GM21619 (cell line): Measurements from ENCODE around the gene SDR42E2.
A peak's percentile ranks its signal among the peaks of the same experiment; 100 is the strongest.
"Not testable (repeated sequence)": the region's sequence is repeated elsewhere in the genome, so short reads cannot be mapped to it uniquely, and the experiment has no call there.

Experiments used
- ATAC-seq: cut with Tn5 transposase; IDR thresholded peaks from one replicate; pipeline ENCODE4 v1.9.1; 2021; ENCODE audit not compliant: unreplicated experiment

SDR42E2 gene

DNA sequence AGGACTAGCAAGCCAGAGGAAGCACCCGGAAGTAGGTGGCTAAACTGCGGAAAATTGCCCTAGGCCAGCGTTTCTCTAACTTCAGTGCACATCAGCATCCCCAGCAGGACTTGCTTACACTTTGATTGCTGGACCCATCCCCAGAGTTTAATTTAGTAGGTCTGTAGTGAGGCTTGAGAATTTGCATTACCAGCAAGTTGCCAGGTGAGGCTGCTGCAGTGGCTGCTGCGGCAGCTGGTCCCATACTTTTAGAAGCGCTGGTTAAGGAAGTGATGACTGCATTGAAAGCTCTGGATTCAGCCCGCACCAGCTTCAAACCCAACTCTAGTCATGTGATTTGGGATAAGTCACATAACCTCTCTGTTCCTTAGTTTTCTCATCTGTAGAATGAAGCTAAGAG lies 48.0 kb downstream of the SDR42E2 start:
- no peak for ATAC-seq

DNA sequence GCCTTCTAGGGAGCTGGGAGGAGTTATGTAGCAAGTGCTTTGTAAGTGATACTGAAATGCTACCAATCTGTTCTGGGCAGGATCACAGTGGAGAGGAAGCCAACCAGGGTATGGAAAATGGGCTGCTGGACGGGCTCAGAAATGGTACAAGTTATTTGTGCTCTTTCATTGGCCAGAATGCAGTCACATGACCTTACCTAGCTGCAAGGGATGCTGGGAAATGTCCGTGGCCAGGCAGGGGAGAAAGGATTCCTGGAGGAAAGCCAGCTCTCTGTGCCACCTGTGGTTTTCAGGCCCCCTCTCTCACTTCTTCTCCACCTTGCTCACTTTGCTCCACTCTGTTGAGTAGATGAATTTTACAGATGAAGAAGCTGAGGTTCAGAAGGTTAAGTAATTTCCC lies 48.5 kb downstream of the SDR42E2 start:
- no peak for ATAC-seq

DNA sequence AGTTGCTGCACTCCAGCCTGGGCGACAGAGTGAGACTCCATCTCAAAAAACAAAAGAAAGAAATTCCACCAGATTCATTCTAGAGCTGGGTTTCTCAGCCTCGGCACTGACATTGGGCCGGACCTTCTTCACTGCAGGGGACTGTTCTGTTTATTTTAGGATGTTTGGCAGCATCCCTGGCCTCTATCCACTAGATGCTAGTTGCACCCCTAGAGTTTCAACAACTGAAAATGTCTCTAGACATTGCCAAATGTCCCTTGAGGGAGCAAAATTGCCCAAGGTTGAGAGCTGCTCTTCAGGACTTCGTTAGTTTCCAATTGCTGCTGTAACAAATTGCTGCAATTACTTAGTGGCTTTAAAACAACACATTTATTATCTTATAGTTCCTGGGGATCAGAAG lies 50.9 kb downstream of the SDR42E2 start:
- no peak for ATAC-seq

DNA sequence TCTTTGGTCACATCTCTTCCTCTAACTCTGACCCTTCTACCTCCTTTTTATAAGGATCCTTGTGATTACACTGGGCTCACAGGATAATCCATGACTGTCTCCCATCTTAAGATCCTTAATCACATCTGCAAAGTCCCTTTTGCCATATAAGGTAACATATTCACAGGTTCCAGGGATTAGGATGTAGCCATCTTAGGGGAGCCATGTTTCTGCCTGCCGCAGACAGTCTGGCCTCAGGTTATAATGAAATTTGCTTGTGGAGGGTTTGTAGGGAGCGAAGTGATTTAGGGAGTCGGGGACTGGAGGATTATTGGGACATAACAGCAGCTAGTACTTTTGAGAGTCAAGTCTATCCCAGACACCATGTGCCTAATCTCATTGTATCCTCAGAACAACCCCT lies 51.5 kb downstream of the SDR42E2 start:
- no peak for ATAC-seq

DNA sequence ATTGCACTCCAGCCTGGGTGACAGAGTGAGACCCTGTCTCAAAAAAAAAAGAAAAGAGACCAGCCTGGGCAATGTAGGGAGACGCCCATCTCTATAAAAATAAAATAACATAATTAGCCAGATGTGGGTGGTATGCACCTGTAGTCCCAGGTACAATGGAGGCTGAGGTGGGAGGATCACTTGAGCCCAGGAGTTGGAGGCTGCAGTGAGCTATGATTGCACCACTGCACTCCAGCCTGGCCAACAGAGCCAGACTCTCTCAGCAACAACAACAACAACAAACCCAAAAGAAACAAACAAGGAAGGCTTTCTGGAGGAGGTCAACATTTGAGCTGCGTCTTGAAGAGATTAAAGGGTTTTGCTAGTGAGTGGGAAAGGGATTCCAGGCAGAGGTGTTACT lies 52.1 kb downstream of the SDR42E2 start:
- ATAC-seq: no peak

DNA sequence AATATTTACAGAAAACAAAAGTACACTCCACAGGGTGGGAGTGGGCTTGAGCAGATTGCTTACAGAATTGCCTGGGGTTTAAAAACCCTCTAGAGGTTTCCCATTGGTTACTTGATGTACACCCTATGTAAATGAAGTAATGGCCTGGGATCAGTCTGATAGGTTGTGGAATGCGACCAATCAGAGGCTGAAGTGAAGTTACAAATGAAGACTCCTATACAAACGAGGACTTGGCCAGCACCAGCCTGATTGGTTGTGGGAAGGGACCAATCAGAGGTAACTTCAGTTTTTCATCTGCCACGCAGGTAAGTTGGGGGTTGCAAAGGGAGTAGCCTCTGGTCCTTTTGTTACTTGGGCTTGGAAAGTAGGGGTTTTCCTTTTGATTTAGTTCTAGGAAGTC lies 52.6 kb downstream of the SDR42E2 start:
- no peak for ATAC-seq

DNA sequence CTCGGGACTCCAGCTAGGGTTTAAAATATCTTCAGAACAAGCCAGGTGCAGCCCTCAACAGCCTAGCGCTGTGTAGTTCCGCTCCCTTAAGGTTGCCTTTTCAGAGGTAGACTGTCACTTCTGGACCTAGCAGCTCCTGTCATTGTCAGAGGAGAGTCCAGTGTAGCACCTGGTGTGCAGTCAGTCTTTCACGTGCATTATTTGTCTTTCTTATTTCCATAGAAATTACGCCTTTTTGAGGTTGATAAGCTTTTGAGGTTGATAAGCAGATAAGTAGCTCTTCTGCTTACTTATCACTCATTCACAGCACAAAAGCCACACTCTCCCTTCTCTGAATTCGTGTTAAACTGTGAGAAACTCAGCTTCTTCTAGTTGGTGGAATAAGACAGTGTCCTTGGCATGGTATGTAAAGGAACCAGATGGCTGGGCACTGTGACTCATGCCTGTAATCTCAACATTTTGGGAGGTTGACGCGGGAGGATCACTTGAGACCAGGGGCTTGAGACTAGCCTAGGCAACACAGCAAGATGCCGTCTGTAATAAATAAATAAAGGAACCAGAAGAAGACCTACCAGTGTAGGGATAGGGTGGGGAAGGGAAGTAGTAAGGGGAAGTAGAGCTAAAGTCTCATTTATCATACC lies 54.0 kb downstream of the SDR42E2 start:
- ATAC-seq: no peak

DNA sequence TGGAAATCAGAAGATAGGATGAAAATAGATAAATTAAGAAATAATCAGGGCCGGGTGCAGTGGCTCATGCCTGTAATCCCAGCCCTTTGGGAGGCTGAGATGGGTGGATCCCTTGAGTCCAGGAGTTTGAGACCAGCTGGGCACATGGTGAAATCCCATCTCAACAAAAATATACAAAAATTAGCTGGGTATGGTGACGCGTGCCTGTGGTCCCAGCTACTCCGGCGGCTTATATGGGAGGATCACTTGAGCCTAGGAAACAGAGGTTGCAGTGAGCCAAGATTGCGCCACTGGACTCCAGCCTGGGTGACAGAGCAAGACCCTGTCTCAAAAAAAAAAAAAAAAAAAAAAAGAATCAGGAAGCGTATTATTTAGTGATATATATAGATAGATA lies 54.5 kb downstream of the SDR42E2 start:
- not testable (repeated sequence) for ATAC-seq

DNA sequence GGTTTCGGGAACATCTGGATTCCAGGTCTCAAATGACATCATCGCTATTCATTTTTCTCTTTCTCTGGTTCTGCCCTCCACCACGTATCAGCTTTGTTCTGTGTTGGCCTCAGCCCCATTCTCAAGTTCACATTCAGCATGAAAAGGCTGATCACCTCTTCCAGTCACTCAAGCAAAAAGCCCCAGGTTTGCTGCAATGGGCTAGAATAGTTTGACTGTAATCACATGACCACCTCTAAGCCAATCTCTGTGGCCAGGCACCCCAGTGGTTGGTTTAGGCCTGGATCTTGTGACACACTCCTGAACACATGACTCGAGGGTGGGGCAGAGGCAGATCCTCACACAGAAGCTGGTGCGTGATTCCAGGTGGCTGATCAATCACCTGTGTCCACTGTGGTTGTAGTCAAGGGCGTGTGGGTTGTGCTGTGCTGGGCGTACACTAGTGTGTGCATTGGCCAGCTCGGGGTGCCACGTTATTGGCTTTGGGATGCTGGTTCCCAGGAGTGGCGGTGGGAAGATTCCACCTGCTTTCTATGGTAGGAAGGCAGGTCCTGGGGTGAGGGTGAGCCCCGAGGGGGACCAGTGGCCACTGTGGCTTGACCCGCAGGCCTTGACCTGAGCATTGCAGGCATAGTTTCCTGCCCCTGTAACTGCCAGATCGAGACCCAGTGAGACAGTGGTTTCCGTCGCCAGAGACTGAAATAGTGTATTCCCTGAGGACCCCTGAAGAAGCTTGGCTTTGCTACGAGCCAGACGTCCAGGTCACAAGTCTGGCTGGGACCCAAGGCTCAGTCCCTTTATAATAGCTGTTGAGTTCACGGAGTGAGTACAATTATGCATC lies 55.8 kb downstream of the SDR42E2 start:
- ATAC-seq: peak; percentile 72

DNA sequence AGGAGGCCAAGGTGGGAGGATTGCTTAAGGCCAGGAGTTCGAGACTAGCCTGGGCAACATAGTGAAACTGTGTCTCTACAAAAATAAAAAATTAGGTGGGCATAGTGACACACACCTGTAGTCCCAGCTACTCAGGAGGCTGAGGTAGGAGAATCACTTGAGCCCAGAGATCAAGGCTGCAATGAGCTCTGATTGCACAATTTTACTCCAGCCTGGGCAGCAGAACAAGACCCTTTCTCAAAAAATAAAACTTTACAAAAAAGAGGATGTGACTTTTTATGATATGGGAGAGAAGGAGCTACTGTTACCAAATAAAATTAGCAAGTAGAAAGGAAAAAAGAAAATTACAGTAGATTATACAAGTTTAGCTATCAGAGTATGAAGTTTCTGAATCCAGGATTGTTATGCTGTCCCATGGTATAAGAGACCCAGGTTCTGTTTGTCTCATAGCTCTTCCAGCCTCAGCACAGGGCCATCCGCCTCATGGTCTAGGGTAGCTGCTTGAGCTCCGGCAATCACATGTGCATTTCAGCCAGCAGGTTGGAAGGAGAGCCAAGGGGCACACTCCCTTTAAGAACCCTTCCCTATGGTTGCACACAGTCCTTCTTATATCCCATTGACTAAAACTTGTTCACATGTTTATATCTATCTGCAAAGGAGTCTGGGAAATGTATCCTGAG lies 57.2 kb downstream of the SDR42E2 start:
- ATAC-seq: no peak

DNA sequence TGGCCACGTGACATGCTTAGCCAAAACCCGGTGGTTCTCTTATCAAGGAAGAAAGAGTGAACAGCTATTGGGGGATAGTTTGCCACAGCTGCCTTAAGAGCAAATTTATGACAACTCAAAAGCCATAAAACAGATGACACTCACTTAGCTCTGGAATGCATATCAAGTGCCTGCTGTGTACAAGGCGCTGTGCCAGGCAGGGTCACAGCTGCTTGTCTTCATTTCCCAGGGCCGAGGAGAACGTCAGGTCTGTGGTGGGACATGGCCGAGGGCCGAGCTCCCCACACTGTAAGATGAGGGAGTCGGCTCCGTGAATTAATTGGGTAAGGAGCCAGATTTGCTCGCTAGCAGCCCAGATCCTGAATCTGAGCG lies 57.7 kb downstream of the SDR42E2 start:
- ATAC-seq: no peak

DNA sequence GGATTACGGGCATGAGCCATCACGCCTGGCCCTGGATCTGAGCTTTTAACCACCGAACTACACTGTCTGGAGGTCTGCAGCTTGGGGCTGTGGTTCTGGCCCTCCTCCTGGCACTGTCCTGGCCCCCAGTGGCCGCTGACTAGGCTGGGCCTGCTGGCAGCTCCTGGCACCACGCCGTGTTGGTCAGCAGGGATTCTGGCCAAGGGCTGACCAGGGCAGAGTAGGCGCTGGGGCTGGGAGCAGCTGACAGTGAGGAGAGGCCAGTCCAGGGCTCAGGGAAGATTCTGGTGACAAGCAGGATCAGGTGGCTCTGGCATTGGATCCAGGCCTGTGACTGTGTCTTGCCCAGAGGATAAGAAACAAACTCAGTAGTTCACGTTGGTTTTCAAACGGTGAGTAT lies 58.4 kb downstream of the SDR42E2 start:
- ATAC-seq: no peak

DNA sequence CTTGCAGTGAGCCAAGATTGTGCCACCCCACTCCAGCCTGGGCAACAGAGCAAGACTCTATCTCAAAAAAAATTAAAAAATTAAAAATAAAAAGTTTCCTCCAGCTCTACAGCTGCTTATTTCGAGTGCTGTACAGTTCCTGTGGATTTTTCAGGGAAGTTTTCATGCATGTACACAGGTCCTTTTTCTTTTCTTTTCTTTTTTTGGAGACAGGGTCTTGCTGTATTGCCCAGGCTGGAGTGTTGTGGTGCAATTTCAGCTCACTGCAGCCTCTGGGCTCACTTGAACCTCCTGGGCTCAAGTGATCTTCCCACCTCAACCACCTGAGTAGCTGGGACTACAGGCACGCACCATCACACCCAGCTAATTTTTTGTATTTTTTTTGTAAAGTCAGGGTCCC lies 59.7 kb downstream of the SDR42E2 start:
- ATAC-seq: no peak

DNA sequence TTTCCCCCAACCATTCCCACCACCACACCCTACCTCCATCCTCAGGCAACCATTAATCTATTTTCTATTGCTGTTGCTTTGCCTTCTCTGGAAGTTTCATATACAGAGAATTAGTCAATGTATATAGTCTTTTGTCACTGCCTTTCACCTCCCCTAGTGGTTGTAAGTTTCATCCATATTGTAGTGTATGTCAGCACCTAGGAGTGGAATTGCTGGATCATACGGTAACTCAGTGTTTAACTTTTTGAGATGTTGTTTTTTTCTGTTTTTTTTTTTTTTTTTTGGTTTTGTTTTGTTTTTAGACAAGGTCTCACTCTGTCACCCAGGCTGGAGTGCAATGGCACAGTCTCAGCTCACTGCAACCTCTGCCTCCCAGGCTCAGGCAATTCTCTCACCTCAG lies 60.7 kb downstream of the SDR42E2 start:
- ATAC-seq: no peak

DNA sequence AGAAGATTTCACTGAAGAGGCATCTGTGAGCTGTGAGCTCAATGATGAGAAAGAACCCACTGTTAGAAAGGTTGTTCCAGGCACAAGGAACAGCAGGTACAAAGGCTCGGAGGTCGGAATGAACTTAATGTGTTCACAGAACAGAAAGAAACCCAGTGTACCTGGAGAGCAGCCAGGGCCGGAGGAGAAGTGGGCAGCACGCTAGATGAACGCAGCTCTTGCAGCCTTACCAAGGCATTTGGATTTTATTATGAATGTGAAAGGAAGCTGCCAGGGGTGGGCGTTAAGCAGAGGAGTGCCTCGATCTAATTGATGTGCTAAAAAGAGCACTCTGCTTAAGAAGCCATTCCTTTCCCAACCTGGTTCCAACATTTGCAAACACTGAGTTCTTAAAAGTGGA lies 62.8 kb downstream of the SDR42E2 start:
- ATAC-seq: no peak

DNA sequence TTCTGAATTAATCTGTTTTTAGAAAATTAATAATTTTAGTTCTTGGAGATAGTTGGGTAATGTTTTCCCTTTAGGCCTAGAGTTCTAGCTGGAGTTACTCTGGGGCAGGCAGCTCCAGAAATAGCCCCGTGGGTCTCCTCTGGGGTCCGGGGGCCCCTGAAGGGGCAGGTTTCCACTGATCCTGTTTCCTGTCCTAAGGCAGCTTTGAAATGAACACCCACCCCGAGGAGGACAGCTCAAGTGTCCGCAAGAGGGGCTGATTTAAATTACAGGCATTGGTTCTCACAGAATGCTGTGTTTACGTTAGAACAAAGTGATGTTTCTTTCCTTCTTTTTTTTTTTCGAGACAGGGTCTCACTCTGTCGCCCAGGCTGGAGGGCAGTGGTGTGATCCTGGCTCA lies 67.6 kb downstream of the SDR42E2 start:
- ATAC-seq: no peak

DNA sequence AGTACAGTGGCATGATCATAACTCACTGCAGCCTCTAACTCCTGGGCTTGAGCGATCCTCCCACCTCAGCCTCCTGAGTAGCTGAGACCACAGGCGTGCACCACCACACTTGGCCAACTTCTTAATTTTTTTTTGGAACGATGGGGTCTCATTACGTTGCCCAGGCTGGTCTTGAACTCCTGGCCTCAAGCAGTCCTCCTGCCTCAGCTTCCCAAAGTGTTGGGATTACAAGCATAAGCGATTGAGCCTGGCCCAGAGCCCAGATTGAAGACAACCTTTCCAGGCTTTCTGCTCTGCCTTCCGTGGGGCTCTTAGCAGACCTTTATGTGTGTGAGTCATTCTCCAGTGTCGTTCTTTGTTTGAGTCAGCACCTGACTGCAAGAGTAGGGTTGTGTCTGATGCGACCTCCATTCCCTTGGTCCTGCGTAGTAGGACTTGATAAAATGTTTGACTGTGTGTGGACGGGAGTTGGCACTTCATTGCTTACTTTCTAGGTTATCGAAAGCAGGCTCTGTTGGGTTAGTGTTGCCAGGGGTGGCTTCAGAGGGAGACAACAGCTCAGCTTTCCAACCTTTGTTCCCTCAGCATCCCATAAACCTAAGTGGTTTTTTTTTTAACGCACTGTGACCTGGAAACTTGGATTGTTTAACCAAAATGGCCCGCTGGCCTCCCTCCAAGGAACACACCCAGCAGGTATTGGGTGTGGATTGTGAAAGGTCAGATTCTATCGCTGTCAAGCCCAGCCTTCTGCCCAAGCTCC lies 70.2 kb downstream of the SDR42E2 start:
- ATAC-seq: no peak

DNA sequence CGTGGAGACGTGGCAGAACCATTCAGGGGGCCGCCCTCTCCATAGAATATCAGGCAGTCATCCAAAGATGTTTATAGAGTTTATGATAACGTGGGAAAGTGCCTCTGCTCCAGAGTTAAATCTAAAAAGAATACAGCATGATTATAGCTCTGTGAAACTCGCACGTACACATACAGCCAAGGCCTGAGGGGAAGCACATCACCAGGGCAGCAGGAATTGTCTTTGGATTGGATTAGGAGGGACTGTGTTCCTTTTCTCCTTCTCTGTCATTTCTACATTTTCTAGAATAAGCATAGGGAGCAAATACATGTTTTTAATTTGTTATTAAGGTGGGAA lies 70.7 kb downstream of the SDR42E2 start:
- no peak for ATAC-seq

DNA sequence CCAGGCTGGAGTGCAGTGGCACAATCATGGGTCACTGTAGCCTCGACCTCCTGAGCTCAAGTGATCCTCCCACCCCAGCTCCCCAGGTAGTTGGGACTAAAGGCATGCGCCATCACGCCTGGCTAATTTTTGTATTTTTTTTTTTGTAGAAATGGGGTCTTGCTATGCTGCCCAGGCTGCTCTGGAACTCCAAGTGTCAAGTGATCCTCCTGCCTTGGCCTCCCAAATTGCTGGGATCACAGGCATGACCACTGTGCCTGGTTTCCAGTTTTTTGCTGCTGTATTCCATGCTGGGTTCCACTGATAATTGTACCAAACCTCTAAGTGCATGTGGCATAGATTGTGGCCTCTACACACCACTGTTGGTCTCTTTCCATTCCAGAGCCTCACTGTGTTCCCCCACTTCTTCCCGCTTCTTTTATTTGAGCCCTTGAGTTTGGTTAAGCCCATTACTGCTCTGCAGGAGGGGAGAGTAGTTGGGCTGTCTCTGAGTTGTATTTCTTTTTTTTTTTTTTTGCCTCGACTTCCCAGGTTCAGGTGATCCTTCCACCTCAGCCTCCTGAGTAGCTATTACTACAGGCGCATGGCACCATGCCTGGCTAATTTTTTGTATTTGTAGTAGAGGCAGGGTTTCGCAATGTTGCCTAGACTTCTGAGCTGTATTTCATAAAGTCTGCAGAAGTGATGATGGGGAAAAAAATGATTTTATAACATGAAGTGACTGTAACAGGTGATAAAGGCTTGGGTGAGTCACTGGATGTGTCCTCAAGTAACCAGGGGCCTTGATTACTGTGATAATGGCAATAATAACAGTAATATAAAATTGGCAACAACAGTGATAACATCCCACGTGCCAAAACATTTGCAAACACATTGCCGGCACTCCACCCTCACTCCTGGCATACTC lies 73.8 kb downstream of the SDR42E2 start:
- no peak for ATAC-seq

DNA sequence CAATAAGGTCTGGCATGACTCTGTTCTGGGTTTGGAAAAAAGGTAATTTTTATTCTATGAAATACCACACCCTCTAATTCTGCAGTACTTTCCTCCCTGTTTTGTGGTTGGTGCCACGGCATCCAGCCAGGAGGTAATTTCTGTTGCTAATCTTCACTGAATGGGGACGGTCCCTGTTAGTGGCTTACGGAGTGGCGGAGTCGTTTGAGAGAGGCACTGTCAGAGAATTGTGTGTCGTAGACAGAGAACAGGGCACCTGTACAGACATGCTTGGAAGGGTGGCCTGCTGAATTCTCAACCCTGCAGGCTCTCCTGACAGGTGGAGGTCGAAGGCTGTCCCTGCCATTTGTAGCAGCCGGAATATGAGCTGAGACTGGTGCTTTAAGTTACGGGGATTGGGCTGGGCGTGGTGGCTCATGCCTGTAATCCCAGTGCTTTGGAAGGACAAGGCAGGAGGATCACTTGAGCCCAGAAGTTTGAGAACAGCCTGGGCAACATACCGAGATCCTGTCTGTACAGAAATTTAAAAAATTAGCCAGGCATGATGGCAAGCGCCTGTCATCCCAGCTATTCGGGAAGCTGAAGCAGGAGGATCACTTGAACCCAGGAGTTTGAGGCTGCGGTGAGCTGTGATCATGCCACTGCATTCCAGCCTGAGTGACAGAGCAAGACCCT lies 77.0 kb downstream of the SDR42E2 start:
- ATAC-seq: no peak
